SHP77 (cell line): ENCODE measurements around the gene PIGS.
A peak's percentile ranks its signal among the peaks of the same experiment; 100 is the strongest.
"Not testable (repeated sequence)": the region's sequence is repeated elsewhere in the genome, so short reads cannot be mapped to it uniquely, and the experiment has no call there.

Experiments
- DNase-seq, 2 experiments: peaks; one replicate each; lab custom pipeline; 2025; lab: John Stamatoyannopoulos, UW

PIGS gene

DNA sequence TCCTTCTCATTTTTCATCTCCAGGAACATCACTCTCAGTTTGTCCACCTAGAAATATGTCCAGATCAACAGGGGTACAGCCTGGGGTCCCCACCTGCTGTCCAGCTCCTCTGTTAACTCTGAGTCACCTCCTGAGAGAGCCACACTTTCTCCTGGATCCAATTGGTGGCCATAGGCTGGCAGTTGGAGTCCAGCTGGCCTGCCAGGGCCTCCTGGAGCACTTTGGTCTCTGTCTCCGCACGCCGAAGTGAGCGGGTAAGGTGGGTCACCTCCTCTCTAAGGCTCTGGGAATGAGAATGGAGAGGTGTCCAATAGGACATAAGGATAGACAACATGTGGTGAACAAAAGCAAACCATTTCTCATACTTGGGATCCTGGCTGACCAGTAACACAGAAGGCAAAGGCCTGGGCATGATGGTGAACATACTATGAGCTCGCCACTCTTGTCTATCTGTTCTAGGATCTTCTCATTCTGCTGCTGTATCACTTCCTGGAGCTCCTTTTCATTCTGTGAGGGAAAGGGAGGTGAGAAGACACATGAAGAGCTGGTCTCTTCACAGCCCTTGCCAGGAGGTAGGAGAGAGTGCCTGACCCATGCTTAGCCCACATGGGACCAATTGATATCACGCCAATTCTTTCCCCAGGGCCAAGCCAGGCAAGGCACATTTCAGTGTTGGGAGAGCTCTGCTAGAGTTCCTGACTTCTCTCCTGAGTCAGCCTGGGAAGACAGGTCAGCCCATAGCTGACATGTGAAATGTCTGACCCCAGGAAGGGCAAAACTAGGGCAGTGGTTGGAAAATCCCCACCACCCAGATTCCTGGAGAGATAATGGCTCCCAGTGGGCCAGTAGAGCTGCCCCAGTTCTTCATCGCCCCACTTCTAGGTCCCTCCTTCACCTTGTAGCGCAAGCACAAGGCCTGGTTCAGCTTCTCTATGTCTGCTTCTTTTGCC is 7.2 kb upstream of the PIGS start:
- no peak for DNase-seq

- no peak for DNase-seq
These were observed 6.1 kb upstream of the PIGS start for GRCh38 chr17:28577466-28577824.

DNA sequence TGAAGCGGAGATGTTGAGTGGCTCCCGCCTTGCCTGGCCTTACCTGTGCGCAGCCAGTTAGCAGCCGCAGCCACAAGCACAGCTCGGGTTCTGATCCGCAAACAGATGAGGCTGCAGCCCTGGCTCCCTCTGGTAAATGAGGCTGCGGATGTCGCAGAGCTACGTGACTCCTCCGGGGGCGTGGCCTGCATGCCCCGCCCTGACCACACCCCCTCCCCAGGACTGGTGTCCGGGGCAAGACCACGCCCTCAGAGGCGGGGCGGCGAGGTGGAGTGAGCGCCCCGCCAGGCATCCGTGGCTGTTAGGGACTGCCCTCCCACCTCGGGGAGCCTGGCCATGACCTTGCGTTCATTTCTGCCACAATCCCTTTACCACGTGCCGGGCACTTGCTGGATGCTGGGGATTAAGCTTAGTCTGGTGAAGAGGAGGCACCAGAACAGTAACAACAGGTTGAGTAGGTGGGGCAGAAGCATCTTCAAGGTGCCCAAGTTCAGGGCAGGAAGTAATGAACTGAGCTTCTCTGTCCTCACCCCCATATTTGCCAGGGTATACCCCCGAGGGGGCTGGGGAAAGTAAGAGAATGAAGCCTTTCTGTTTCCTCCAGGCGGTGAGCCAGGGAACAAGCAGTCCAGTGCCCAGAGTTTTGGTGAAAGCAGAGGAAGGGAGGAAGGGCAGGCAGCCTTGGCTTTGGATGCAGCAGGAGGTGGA is 5.6 kb upstream of the PIGS start, which contains the start of gene ALDOC:
Gene ALDOC, minus strand, starts transcription at position 138 of the 708 bp plus-strand sequence. CDS start 1,363 bp downstream, outside the sequence.
- DNase-seq, result peak; percentile 93 to 94

DNA sequence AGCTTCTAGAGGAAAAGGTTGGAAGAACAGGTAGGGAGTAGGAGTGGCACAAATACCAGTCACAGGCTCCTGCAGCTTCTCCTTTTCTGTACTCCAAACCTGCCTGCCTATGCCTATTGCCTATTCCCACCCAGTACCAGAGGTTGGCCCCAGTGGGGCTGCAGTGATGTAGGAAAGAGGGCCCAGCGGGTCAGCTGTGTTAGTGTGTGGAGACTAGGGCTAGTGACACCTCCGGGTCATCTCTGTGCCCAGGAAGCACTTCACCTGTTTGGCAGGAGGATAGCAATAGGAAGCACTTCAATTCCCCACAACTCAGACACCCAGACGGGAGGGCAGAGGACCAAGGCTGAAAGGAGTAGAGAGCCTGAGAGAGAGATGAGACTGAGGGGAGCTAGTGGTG is 4.7 kb upstream of the PIGS start:
- not testable (repeated sequence) for DNase-seq

DNA sequence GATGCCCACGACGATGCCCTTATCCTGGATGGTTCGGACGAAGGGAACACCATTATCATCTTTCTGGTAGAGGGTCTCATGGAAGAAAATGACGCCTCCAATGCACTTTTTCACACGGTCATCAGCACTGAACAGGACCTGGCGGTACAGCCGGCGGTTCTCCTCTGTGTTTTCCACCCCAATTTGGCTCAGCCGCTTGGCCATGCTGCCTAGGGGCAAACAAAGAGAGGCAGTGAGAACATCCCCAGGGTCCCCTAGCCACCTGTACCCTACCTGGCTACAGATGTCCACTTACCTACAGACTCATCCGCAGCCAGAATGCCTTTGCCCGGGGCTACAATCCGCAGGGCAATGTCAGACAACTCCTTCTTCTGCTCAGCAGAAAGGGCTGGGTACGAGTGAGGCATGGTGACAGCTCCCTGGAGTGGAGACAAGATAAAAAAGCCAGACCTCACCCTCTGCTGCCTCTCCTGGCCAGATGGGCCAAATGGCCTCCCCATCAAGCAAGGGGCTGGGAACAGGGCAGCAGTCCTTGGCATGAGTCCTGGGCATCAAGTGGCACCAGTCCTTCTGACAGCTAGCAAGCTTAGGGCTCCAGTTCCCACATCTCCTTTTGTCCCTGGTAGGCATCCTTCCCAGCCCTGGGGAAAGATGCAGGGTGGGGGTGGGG is 3.9 kb upstream of the PIGS start:
- DNase-seq, result no peak

DNA sequence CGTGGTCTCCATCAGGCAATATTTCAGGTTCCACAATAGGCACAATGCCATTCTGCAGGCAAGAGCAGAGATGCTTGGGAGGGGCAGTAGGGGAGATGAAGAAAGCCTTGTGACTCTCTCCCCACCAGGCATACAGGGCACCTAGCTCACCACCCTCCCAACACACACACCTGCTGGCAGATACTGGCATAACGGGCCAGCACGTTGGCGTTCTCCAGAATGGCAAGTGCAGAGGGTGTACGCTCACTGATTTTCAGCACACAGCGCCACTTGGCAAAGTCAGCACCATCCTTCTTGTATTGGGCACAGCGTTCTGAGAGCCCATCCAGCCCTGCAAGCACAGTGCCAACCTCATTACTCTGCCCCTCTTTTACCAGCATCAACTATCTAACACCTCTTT is 3.2 kb upstream of the PIGS start:
- no peak for DNase-seq

- no peak for DNase-seq
These were observed 2.7 kb upstream of the PIGS start for GRCh38 chr17:28573966-28574480.

DNA sequence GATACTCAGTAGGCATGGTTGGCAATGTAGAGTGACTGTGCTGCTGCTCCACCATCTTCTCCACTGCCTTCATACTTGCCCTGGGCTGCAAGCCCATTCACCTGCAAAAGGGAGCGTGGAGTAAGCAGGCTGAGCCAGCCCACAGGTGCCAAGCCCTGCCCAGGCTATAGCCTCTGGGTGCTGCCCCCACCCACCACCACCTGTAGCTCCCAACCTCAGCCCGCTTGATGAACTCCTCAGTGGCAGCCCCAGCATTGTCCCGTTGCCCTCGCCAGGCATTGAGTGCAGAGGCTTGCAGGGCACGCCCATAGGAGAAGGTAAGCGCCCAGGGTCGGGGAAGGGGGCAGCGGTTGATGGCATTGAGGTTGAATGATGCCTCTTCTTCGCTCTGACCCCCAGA is 2.2 kb upstream of the PIGS start:
- DNase-seq, result no peak

DNA sequence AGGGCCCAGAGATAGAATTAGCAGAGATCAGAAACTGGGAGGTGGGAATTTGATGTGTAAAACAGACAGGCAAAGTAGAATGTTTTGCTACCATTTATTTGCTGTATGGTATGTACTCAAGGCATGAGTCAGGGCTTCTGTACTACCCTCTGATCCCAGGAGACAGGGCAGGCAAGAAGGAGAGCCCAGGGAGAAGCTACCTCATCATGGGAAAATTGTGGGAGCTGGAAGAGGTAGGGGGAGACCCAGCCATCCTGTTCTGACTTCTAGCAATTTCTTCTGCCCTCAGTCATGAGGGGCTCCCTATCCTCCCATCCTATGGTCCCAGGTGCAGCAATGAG is 1.7 kb upstream of the PIGS start:
- no peak for DNase-seq

GRCh38 chr17:28572259-28573039 is 1.1 kb upstream of the PIGS start:
- DNase-seq, result no peak

DNA sequence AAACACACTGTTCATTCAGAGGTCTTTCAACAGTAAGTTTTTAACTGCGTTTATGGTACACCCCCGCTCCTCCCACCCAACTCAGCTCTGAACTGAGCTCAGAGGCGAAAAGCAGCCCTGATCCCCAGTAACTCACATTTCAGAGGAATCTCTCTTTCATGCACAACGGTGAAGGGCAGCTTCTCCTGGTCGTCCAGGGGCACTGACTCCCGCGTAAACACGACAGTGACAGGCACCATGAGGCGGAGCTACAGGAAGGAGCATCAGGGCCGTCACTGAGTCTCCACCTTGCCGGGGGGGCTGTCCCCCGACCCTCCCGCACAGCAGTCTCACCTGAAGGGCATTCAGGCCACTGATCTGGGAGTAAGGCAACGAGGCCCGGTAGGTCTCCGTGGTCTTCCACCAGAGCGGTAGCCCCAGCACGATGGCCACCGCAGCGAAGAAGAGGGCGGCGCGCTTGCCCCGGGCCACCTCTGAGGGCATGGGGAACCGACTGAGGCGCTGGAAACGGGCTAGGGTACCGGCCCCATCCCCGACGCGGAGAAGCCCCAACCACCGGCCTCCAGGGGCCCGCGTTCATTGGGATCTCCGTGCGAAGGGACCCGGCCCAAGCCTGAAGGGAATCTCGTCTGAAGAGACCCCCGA is 486 bp downstream of the PIGS start:
- peak; percentile 40 to 47 for DNase-seq

DNA sequence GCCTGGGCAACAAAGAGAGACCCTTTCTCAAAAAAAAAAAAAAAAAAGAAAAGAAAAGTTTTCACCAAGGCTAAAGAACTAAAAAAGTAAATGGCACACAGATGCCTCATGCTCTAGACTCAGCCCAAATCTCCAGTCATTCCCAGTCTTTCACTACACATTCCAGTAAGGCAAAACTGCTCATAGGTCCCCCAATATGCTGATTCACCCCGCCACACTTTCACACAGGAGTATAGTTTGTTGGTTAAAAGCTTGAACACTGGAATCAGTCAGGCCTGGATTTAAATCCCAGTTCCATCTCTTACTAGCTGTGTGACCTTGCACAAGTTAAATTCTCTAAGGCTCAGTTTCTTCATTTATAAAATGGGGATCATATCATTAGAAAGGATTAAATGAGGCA is 1.9 kb downstream of the PIGS start:
- DNase-seq, result no peak

GRCh38 chr17:28567604-28568003 is 3.7 kb downstream of the PIGS start:
- no peak for DNase-seq

- no peak for DNase-seq
These were observed 7.8 kb downstream of the PIGS start for GRCh38 chr17:28563475-28563874.

DNA sequence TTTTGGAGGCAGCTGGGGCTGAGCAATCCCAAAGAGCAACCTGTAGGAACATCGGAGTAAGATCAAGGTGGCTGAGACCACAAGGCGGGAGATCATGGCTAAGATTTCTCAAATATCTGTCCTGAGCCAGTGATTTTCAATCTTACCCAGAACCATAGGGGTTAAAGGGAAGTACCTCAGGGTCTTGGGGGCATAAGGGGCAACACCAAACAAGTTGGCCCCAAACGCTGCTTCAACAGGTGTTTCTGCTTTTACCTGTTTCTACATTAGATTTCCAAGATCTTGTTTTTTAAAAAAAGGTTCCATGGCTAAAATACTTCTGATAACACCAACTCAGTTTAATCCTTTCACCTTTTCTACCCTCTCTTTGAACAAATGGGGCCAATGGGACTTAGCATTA is 16.3 kb downstream of the PIGS start:
- no peak for DNase-seq

- no peak for DNase-seq
These were observed 16.8 kb downstream of the PIGS start for GRCh38 chr17:28554565-28554964.

- DNase-seq, result no peak
These were observed 18.3 kb downstream of the PIGS start for GRCh38 chr17:28553000-28553505.

DNA sequence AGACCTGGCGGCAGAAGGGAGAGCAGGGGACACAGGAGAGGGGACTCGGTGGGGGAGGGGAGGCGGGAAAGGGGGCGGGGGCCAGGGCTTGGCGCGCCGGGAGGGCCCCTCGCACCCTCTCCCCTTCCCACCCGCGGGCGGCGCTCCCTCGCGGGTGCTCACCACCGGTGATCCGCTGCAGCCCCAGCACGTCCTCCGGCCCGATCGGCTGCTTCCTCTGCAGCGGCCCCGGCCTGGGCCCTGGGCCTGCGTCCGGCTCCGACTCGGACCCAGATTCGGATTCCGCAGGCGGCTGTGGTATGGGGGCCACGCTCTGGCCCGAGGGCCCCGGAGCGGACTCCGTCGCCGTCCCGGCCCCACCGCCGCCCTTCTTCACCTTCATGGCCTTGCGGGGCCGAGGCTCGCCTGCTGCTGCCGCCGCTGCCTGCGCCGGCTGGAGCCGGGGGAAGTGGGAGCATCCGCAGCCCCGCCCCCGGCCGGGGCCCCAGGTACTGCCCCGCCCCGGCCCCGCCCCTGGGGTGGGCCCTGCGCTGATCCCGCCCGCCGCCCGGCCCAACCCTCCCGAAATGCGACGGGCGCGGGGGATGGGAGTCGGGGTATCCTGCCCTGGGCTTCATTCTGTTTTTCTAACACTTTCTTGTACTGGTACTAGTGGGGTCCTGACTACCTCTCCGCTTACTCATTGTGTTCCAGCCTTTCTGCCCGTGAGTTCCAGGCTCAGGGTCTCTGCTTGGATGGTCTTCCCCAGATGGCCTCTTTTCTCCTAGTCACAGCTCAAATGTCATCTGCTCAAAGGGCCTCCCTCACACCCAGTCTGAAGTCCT is 18.9 kb downstream of the PIGS start, which contains the start of gene UNC119:
Gene UNC119, minus strand, starts transcription at position 449 of the 824 bp plus-strand sequence. Its CDS starts 67 bp downstream, at position 382.
- DNase-seq, result peak; percentile 50 to 76

DNA sequence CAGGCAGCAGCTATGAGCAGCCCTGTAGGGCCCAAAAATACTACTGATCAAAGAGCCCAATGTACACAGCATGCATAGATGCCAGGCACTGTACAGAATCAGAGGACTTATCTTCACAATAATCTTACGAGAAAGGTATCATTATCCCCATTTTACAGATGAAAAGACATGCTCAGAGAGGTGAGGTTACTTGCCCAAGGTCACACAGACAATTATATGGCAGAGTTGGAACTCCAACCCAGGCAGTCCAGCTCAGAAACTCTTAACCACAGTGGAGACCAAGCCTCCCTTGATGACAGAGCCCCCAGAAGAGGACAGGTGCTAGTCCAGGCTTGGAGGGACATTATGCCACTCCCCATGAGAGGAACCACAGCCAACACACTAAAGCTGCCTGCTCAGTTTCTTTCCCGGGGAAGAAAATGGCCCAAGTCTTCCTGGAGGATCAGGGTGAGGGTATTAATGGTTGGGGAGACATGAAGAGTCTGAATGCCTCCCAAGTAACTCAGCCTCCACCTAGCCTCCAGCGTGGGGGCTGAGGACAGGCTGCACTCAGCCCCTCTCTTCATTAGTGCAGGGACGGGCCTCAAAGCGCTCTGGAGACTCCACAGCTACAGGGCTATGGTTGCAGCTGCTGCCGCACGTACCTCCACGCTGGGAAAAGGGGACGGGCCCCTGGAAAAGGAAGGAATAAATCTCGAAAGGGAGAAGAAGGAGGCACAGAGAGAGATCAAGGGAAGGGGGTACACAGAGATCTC is 19.7 kb downstream of the PIGS start:
- no peak for DNase-seq
